Nucleus accumbens (tissue), 56 donors: Measurements from ENCODE around the gene DNTT.
A peak's percentile ranks its signal among the peaks of the same experiment; 100 is the strongest.

Source experiments
- DNase-seq, 56 donors: peaks; one replicate each; lab custom pipeline; 2025; lab: John Stamatoyannopoulos, UW

The DNTT gene

GRCh38 chr10:96304230-96304629 is at the start of gene DNTT:
Gene DNTT (plus strand): TSS chr10:96304434. CDS start chr10:96304498, 64 bp downstream.
- DNase-seq: no peak

GRCh38 chr10:96254976-96255375 is 49.3 kb upstream of the DNTT start:
- DNase-seq: no peak

GRCh38 chr10:96255549-96256333 is 48.5 kb upstream of the DNTT start:
- DNase-seq: no peak

GRCh38 chr10:96257944-96258343 is 46.3 kb upstream of the DNTT start:
- DNase-seq: peak in 3 of 56 donors; percentile 5 to 27 (median 15)

- peak in 1 of 56 donors; percentile 24 for DNase-seq
Measured at GRCh38 chr10:96259150-96259549, 45.1 kb upstream of the DNTT start.

GRCh38 chr10:96260014-96260413 is 44.2 kb upstream of the DNTT start:
- DNase-seq: no peak

GRCh38 chr10:96261132-96261531 is 43.1 kb upstream of the DNTT start:
- DNase-seq: no peak

- no peak for DNase-seq
Measured at GRCh38 chr10:96261930-96262329, 42.3 kb upstream of the DNTT start.

- no peak for DNase-seq
Measured at GRCh38 chr10:96263176-96263575, 41.1 kb upstream of the DNTT start.

- DNase-seq: peak in 2 of 56 donors; percentile 7 to 23
Measured at GRCh38 chr10:96263669-96264068, 40.6 kb upstream of the DNTT start.

GRCh38 chr10:96264938-96265337 is 39.3 kb upstream of the DNTT start:
- DNase-seq: no peak

- DNase-seq: no peak
Measured at GRCh38 chr10:96266118-96266770, 38.0 kb upstream of the DNTT start.

GRCh38 chr10:96267234-96267705 is 37.0 kb upstream of the DNTT start:
- no peak for DNase-seq

GRCh38 chr10:96268341-96268909 is 35.8 kb upstream of the DNTT start:
- DNase-seq: no peak

- no peak for DNase-seq
Measured at GRCh38 chr10:96269438-96270300, 34.6 kb upstream of the DNTT start.

- DNase-seq: no peak
Measured at GRCh38 chr10:96270571-96270970, 33.7 kb upstream of the DNTT start.

GRCh38 chr10:96271016-96271815 is 33.0 kb upstream of the DNTT start, which contains the start of gene BLNK:
Gene BLNK (minus strand): TSS chr10:96271569. CDS start chr10:96271398, 171 bp downstream.
- DNase-seq: peak in 9 of 56 donors; percentile 6 to 19 (median 11)

- DNase-seq: no peak
Measured at GRCh38 chr10:96272316-96273280, 31.6 kb upstream of the DNTT start.
